ENCODE measurements around the gene TCHP. TPM values are rescaled to one million over a fixed set of nuclear protein-coding genes. Genes with fewer than 3 reads are reported as not detected.

TCHP gene
- total RNA-seq, 1 experiment from 2014 or later = 13.3 TPM

DNA sequence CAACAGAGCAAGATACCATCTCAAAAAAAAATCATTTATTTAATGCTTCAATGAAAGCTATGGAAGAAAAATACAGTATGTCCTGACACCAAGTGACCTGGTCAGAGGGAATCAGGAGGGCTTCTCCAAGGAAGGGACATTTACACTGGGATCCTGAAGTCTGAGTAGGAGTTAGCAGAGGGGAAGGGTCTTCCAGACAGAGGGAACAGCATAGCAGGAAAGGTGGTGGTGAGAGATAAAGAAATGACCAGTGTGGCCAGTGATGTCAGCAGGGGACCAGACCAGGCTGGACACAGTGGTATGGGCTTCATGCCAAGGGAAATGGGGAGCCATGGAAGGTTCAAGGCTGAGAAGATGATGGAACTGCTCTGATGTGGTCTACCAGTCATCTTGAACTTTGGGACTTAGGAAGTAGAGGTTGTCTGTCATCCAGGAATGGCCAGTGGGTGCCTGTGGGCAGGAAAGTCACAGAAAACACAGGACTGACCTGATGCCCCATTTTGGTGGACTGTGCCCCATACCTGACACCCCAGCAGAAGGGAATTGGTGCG, 7.8 kb upstream of the TCHP start:
- no peaks in the 10 kb centered on the region for H3K79me1 ChIP-seq (ENCODE audit: insufficient read depth, low read depth, low read length, poor library complexity, severe bottlenecking)
- no peak overlapping the region for H2BK15ac ChIP-seq (ENCODE audit: low read depth, low read length)
- no peak overlapping the region for H3K9ac ChIP-seq (ENCODE audit: extremely low read depth, insufficient read length, low read length)
- H2AK5ac ChIP-seq (ENCODE audit: insufficient read length, low read length) = no peak overlapping the region
- no peak overlapping the region for H3K18ac ChIP-seq (ENCODE audit: insufficient read length, low read depth, low read length)
- no peak overlapping the region for H2BK5ac ChIP-seq (ENCODE audit: insufficient read length, low read length)
- H3K4me1 ChIP-seq (ENCODE audit: insufficient read depth, low read length) = peaks cover 2% of the 10 kb centered on the region; the same call in 1 of the 2 replicates
- Mint-ChIP-seq H3K27ac (no peak overlapping the region; a peak in 1 of 7 replicates), H3K27me3 (ENCODE audit: low read depth) (peaks cover 80% of the 10 kb centered on the region), H3K4me3 (no peak overlapping the region), H3K9me3 (no peaks in the 10 kb centered on the region), H3K36me3 (ENCODE audit: insufficient read depth in 1 of 3, low read depth in 3 of 3) (no peaks in the 10 kb centered on the region), H3K4me1 (peaks cover 6 to 14% of the 10 kb centered on the region in 2 experiments)
- no peaks in the 10 kb centered on the region for H4K20me1 ChIP-seq (ENCODE audit: control insufficient read depth, insufficient read depth, insufficient read length)
- no peak overlapping the region for H3T11ph ChIP-seq (ENCODE audit: low read length)
- no peak overlapping the region for H3K56ac ChIP-seq (ENCODE audit: insufficient read length, low read depth, low read length)
- H3K4me2 ChIP-seq (ENCODE audit: insufficient read depth, insufficient read length, low read length) = no peak overlapping the region
- no peaks in the 10 kb centered on the region for H3K9me3 ChIP-seq (ENCODE audit: control insufficient read depth, low read depth, low read length)
- H2BK120ac ChIP-seq (ENCODE audit: low read depth, low read length, poor library complexity, severe bottlenecking) = no peak overlapping the region
- peaks cover 7% of the 10 kb centered on the region; the same call in 1 of the 2 replicates for H3K27me3 ChIP-seq (ENCODE audit: insufficient read depth, low read length)
- no peak overlapping the region for H3K14ac ChIP-seq (ENCODE audit: insufficient read depth, low read length)
- no peak overlapping the region for H2BK12ac ChIP-seq (ENCODE audit: insufficient read length, low read depth, low read length)
- no CpG with 5 or more reads among the region's 1 CpG for WGBS (ENCODE audit: extremely low coverage, insufficient read length, low lambda C conversion rate)
- H2AFZ ChIP-seq (ENCODE audit: low read length) = no peak overlapping the region
- H2BK20ac ChIP-seq (ENCODE audit: low read depth, low read length, poor library complexity, severe bottlenecking) = no peak overlapping the region
- H3K23me2 ChIP-seq (ENCODE audit: insufficient read length, low read depth, low read length, poor library complexity, severe bottlenecking) = no peaks in the 10 kb centered on the region
- H3K79me2 ChIP-seq (ENCODE audit: insufficient read depth, low read length) = no peaks in the 10 kb centered on the region
- H4K8ac ChIP-seq (replicated peaks; ENCODE audit: insufficient read length, low read depth, low read length) = no peak overlapping the region
- DNase-seq = no peak
- H3K27ac ChIP-seq (ENCODE audit: insufficient read length, low read depth, low read length) = no peak overlapping the region
- no peak overlapping the region for H4K91ac ChIP-seq (ENCODE audit: insufficient read length, low read depth, low read length)
- no peak overlapping the region for H3K23ac ChIP-seq (ENCODE audit: insufficient read length, low read depth, low read length)
- TF ChIP-seq CTCF (conservative IDR thresholded peaks at IDR 0.05) = no peak
- no peak overlapping the region for H3K4ac ChIP-seq (ENCODE audit: low read depth, low read length)
- H4K5ac ChIP-seq (ENCODE audit: insufficient read length, low read depth, low read length) = no peak overlapping the region

Measured in H9 (cell line).